WTC11 (cell line): ENCODE data around the gene ABCC4. TPM values are rescaled to one million over a fixed set of nuclear protein-coding genes. Genes with fewer than 3 reads are reported as not detected.

ENCODE experiments used
- ATAC-seq: fragments of 200-7000 bp; cut with Tn5 transposase; 2 replicates; pipeline ENCODE4 v1.10.0; 2021; ENCODE audit warnings: mild to moderate bottlenecking, moderate library complexity
- CTCF ChIA-PET: fragments of 300-600 bp; sonication (Branson Sonifier 250); formaldehyde crosslinking; loops from one replicate; lab custom pipeline; 2021; ENCODE audit warnings: antibody characterized with exemption; lab: Charles Lee
- POLR2A ChIA-PET: fragments of 350-600 bp; sonication (Branson Sonifier 250); formaldehyde crosslinking; loops from one replicate; lab custom pipeline; 2021; ENCODE audit warnings: antibody characterized with exemption; lab: Charles Lee
- DNase-seq: peaks from one replicate; pipeline ENCODE4 v3.0.0; 2021; ENCODE audit warnings: low spot score
- H3K27ac Mint-ChIP-seq: 2 replicates; pipeline ENCODE4 v1.8.0; 2021; ENCODE audit warnings: mixed read lengths
- H3K27me3 Mint-ChIP-seq: 2 replicates; pipeline ENCODE4 v1.8.0; 2021; ENCODE audit warnings: low read depth, mild to moderate bottlenecking, moderate library complexity, mixed read lengths
- H3K36me3 Mint-ChIP-seq: 2 replicates; pipeline ENCODE4 v1.8.0; 2021; ENCODE audit warnings: mixed read lengths
- H3K4me1 Mint-ChIP-seq: 2 replicates; pipeline ENCODE4 v1.8.0; 2022; ENCODE audit warnings: mixed read lengths
- H3K4me3 Mint-ChIP-seq: 2 replicates; pipeline ENCODE4 v1.8.0; 2021; ENCODE audit warnings: mild to moderate bottlenecking, moderate library complexity, mixed read lengths
- H3K9me3 Mint-ChIP-seq: 2 replicates; pipeline ENCODE4 v1.8.0; 2021; ENCODE audit warnings: mixed read lengths
- AFF4 ChIP-seq: sonication (generic); formaldehyde crosslinking; IDR thresholded peaks from 2 replicates; pipeline ENCODE4 v1.8.1; 2023; ENCODE audit warnings: mild to moderate bottlenecking, missing genetic modification reagents, borderline replicate concordance
- AR ChIP-seq: fragments of 250-450 bp; sonication (Bioruptor Pico); IDR thresholded peaks from 2 replicates; pipeline ENCODE4 v1.9.0; 2021; ENCODE audit warnings: mild to moderate bottlenecking
- ATF2 ChIP-seq: sonication (generic); formaldehyde crosslinking; IDR thresholded peaks from 2 replicates; pipeline ENCODE4 v1.8.1; 2022; ENCODE audit warnings: low read depth, missing genetic modification reagents, borderline replicate concordance
- ELF4 ChIP-seq: sonication (generic); formaldehyde crosslinking; IDR thresholded peaks from 2 replicates; pipeline ENCODE4 v1.8.1; 2022; ENCODE audit warnings: low read depth, mild to moderate bottlenecking, moderate library complexity, missing genetic modification reagents
- FOXP4 ChIP-seq: sonication (generic); formaldehyde crosslinking; IDR thresholded peaks from 2 replicates; pipeline ENCODE4 v1.8.0; 2022; ENCODE audit warnings: mild to moderate bottlenecking, missing genetic modification reagents
- IRF1 ChIP-seq: sonication (generic); formaldehyde crosslinking; IDR thresholded peaks from 2 replicates; pipeline ENCODE4 v1.8.0; 2023; ENCODE audit warnings: missing genetic modification reagents
- JAZF1 ChIP-seq: fragments of 250-450 bp; sonication (Bioruptor Pico); IDR thresholded peaks from 2 replicates; pipeline ENCODE4 v1.9.0; 2021; ENCODE audit warnings: moderate library complexity, mild to moderate bottlenecking, inconsistent platforms
- JUN ChIP-seq: sonication (generic); formaldehyde crosslinking; IDR thresholded peaks from 2 replicates; pipeline ENCODE4 v1.8.0; 2023; ENCODE audit warnings: mild to moderate bottlenecking, missing genetic modification reagents
- MYBL2 ChIP-seq: sonication (generic); formaldehyde crosslinking; IDR thresholded peaks from 2 replicates; pipeline ENCODE4 v1.8.1; 2023; ENCODE audit warnings: mild to moderate bottlenecking, moderate library complexity, missing genetic modification reagents
- NR3C1 ChIP-seq: sonication (generic); formaldehyde crosslinking; conservative IDR thresholded peaks from 2 replicates; pipeline ENCODE4 v1.8.1; 2023; ENCODE audit warnings: low read depth, mild to moderate bottlenecking, missing genetic modification reagents
- OVOL2 ChIP-seq: fragments of 250-450 bp; sonication (Bioruptor Pico); IDR thresholded peaks from 2 replicates; pipeline ENCODE4 v1.9.0; 2021; ENCODE audit warnings: mild to moderate bottlenecking, borderline replicate concordance
- PRDM15 ChIP-seq: sonication (generic); formaldehyde crosslinking; IDR thresholded peaks from 2 replicates; pipeline ENCODE4 v1.8.0; 2022; ENCODE audit warnings: missing genetic modification reagents
- TEAD1 ChIP-seq: sonication (generic); formaldehyde crosslinking; IDR thresholded peaks from 2 replicates; pipeline ENCODE4 v1.8.0; 2022; ENCODE audit warnings: mild to moderate bottlenecking, missing genetic modification reagents
- ZNF121 ChIP-seq: sonication (generic); formaldehyde crosslinking; IDR thresholded peaks from 2 replicates; pipeline ENCODE4 v1.8.0; 2023; ENCODE audit warnings: missing genetic modification reagents
- ZNF263 ChIP-seq: sonication (generic); formaldehyde crosslinking; IDR thresholded peaks from 2 replicates; pipeline ENCODE4 v1.8.1; 2022; ENCODE audit warnings: low read depth, mild to moderate bottlenecking, moderate library complexity, missing genetic modification reagents
- ZNF317 ChIP-seq: sonication (generic); formaldehyde crosslinking; IDR thresholded peaks from 2 replicates; pipeline ENCODE4 v1.8.1; 2023; ENCODE audit warnings: low read depth, mild to moderate bottlenecking, moderate library complexity, missing genetic modification reagents, borderline replicate concordance
- ZNF416 ChIP-seq: fragments of 250-450 bp; sonication (Bioruptor Pico); IDR thresholded peaks from 2 replicates; pipeline ENCODE4 v1.9.0; 2021; ENCODE audit warnings: mild to moderate bottlenecking, inconsistent platforms
- total RNA-seq: library from RNA; stranded (reverse); gene quantifications from 3 replicates; pipeline ENCODE4 v1.2.3, GENCODE V29; 2021

The ABCC4 gene
- total RNA-seq, 1 experiment from 2014 or later, result 7.2 TPM

GRCh38 chr13:95122063-95122462 is 179.2 kb downstream of the ABCC4 start:
- H3K4me3 Mint-ChIP-seq, result no peak overlapping the region
- no peaks in the 10 kb centered on the region for H3K36me3 Mint-ChIP-seq
- DNase-seq, result no peak
- peaks cover 1% of the 10 kb centered on the region; the same call in 1 of the 2 replicates for H3K4me1 Mint-ChIP-seq
- TF ChIP-seq AFF4, result no peak
- no peak for TF ChIP-seq AR (CRISPR knock-in tag)
- TF ChIP-seq ZNF263, result no peak
- TF ChIP-seq JUN (CRISPR knock-in tag), result no peak
- TF ChIP-seq ZNF121 (CRISPR knock-in tag), result no peak
- no peak overlapping the region for H3K27ac Mint-ChIP-seq
- no peaks in the 10 kb centered on the region for H3K9me3 Mint-ChIP-seq
- ChIA-PET CTCF (no interaction called here), POLR2A (no interaction called here)
- no peaks in the 10 kb centered on the region for H3K27me3 Mint-ChIP-seq
- no peak for ATAC-seq

- H3K36me3 Mint-ChIP-seq, result no peaks in the 10 kb centered on the region
- no peak overlapping the region for H3K4me3 Mint-ChIP-seq
- CTCF ChIA-PET, result no interaction called here
- POLR2A ChIA-PET, result interaction anchor here (0.5 kb wide), 1 partner anchor 20 kb away, joined by 3 read pairs; no protein-coding TSS in a partner anchor
- TF ChIP-seq NR3C1 (CRISPR knock-in tag), result no peak
- TF ChIP-seq MYBL2 (CRISPR knock-in tag), result no peak
- TF ChIP-seq IRF1 (CRISPR knock-in tag), result no peak
- TF ChIP-seq TEAD1, result no peak
- no peak for TF ChIP-seq ZNF416
- TF ChIP-seq ELF4 (CRISPR knock-in tag), result no peak
- no peak for TF ChIP-seq ZNF317 (CRISPR knock-in tag)
- no peak for TF ChIP-seq PRDM15 (CRISPR knock-in tag)
- TF ChIP-seq OVOL2 (CRISPR knock-in tag), result no peak
- TF ChIP-seq ATF2 (CRISPR knock-in tag), result no peak
- TF ChIP-seq FOXP4 (CRISPR knock-in tag), result no peak
- TF ChIP-seq JAZF1 (CRISPR knock-in tag), result no peak
- no peak overlapping the region for H3K27ac Mint-ChIP-seq
- H3K9me3 Mint-ChIP-seq, result no peaks in the 10 kb centered on the region
- no peaks in the 10 kb centered on the region for H3K27me3 Mint-ChIP-seq
- DNase-seq (no peak), ATAC-seq (no peak)
- peaks cover 4% of the 10 kb centered on the region; the same call in 1 of the 2 replicates for H3K4me1 Mint-ChIP-seq
Measured at GRCh38 chr13:95121516-95121915, 179.7 kb downstream of the ABCC4 start.
